Loucy (cell line): Measurements from ENCODE around the gene NSUN5.
A peak's percentile ranks its signal among the peaks of the same experiment; 100 is the strongest.
"Not testable (repeated sequence)": the region's sequence is repeated elsewhere in the genome, so short reads cannot be mapped to it uniquely, and the experiment has no call there.

ENCODE experiments used
- H2AFZ ChIP-seq: fragments of 200-600 bp; sonication (generic); 2 replicates; pipeline ENCODE4 v1.6.0; 2016; ENCODE audit warnings: antibody characterized with exemption, mild to moderate bottlenecking, low read length, moderate library complexity
- H3F3A ChIP-seq: fragments of 200-600 bp; 2 replicates; pipeline ENCODE4 v1.6.0; 2016; ENCODE audit warnings: antibody characterized with exemption, low read depth, mild to moderate bottlenecking
- H3K27me3 ChIP-seq: fragments of 200-600 bp; sonication (generic); 2 replicates; pipeline ENCODE4 v1.6.1; 2014; ENCODE audit warnings: low read length, mild to moderate bottlenecking; ENCODE audit not compliant: insufficient read depth, poor library complexity, severe bottlenecking
- H3K36me3 ChIP-seq: fragments of 200-600 bp; sonication (generic); 2 replicates; pipeline ENCODE4 v1.6.1; 2016; ENCODE audit warnings: low read length; ENCODE audit not compliant: insufficient read depth
- H3K4me1 ChIP-seq: fragments of 200-600 bp; sonication (generic); 2 replicates; pipeline ENCODE4 v1.5.1; 2014; ENCODE audit warnings: low read length, mild to moderate bottlenecking; ENCODE audit not compliant: insufficient read depth, poor library complexity, severe bottlenecking
- H3K4me2 ChIP-seq: fragments of 200-600 bp; sonication (generic); 2 replicates; pipeline ENCODE4 v1.6.0; 2014; ENCODE audit warnings: antibody characterized with exemption, low read length, low read depth, mild to moderate bottlenecking; ENCODE audit not compliant: poor library complexity, severe bottlenecking
- H3K4me3 ChIP-seq: fragments of 200-600 bp; sonication (generic); 2 replicates; pipeline ENCODE4 v1.5.1; 2014; ENCODE audit warnings: low read length, mild to moderate bottlenecking, mixed read lengths; ENCODE audit not compliant: poor library complexity, severe bottlenecking
- H3K79me2 ChIP-seq: fragments of 200-600 bp; sonication (generic); 2 replicates; pipeline ENCODE4 v1.6.1; 2014; ENCODE audit warnings: low read length; ENCODE audit not compliant: insufficient read depth
- H3K9ac ChIP-seq: fragments of 200-600 bp; sonication (generic); 2 replicates; pipeline ENCODE4 v1.6.0; 2014; ENCODE audit warnings: mild to moderate bottlenecking, low read depth, low read length, moderate library complexity; ENCODE audit not compliant: poor library complexity, severe bottlenecking
- H3K9me2 ChIP-seq: fragments of 200-600 bp; sonication (generic); replicated peaks from 2 replicates; pipeline ENCODE4 v1.6.1; 2016; ENCODE audit warnings: low read depth, low read length, mixed read lengths
- H3K9me3 ChIP-seq: fragments of 200-600 bp; sonication (generic); 2 replicates; pipeline ENCODE4 v1.6.1; 2014; ENCODE audit warnings: mild to moderate bottlenecking, antibody characterized with exemption, low read length, low read depth; ENCODE audit not compliant: insufficient read depth
- H4K20me1 ChIP-seq: fragments of 200-600 bp; sonication (generic); 2 replicates; pipeline ENCODE4 v1.6.0; 2014; ENCODE audit warnings: antibody characterized with exemption, low read length, mild to moderate bottlenecking; ENCODE audit not compliant: insufficient read depth, poor library complexity, severe bottlenecking
- EZH2phosphoT487 ChIP-seq: fragments of 200-600 bp; IDR thresholded peaks from 2 replicates; pipeline ENCODE4 v1.6.1; 2018; ENCODE audit warnings: antibody characterized with exemption, mild to moderate bottlenecking, moderate library complexity, borderline replicate concordance
- TF ChIP-seq, protein P1 (sequence below): fragments of 200-600 bp; sonication (generic); conservative IDR thresholded peaks from 2 replicates; pipeline ENCODE4 v1.5.1; 2014; ENCODE audit warnings: mild to moderate bottlenecking, antibody characterized with exemption, low read length

Gene NSUN5

DNA sequence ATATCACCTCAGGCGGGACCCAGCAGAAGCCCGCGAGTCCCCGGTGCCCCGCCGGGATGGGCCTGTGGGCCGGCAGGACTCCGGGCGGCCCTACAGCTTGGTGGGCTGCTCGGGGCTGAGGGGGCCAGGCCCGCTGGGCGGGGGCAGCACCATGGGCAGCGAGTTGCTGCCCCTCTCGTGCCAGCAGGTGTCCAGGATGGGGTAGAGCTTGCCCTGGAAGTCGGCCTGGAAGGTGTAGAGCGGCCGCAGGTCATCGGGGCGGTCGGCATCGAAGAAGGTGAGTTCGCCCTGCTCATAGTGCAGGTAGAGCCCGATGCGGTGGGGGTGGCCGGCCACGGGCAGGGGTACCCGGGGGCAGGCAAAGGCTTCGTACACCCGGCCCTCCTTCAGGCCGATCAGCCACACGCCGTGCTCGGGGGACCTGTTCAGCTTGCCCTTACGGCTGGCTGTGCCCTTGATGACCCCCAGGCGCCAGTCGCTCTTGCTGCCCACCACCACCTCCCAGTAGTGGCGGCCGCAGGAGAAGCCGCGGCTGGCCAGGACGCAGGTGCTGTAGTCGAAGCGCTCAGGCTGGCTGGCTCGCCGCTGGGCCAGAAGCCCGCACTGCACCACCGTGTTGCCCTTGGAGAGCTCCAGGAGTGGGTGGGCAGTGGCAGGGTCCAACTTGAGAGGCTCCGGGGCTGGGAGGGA, 4.3 kb upstream of the NSUN5 start:
- no peaks in the 10 kb centered on the region for H3F3A ChIP-seq
- no peak overlapping the region for H3K4me3 ChIP-seq
- no peak overlapping the region for H2AFZ ChIP-seq
- TF ChIP-seq EZH2phosphoT487, result no peak
- TF ChIP-seq, protein P1, sequence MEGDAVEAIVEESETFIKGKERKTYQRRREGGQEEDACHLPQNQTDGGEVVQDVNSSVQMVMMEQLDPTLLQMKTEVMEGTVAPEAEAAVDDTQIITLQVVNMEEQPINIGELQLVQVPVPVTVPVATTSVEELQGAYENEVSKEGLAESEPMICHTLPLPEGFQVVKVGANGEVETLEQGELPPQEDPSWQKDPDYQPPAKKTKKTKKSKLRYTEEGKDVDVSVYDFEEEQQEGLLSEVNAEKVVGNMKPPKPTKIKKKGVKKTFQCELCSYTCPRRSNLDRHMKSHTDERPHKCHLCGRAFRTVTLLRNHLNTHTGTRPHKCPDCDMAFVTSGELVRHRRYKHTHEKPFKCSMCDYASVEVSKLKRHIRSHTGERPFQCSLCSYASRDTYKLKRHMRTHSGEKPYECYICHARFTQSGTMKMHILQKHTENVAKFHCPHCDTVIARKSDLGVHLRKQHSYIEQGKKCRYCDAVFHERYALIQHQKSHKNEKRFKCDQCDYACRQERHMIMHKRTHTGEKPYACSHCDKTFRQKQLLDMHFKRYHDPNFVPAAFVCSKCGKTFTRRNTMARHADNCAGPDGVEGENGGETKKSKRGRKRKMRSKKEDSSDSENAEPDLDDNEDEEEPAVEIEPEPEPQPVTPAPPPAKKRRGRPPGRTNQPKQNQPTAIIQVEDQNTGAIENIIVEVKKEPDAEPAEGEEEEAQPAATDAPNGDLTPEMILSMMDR, result no peak
- no peaks in the 10 kb centered on the region for H3K9me2 ChIP-seq
- no peak overlapping the region for H3K4me2 ChIP-seq
- no peaks in the 10 kb centered on the region for H3K27me3 ChIP-seq
- H3K9me3 ChIP-seq, result no peaks in the 10 kb centered on the region
- H3K36me3 ChIP-seq, result no peaks in the 10 kb centered on the region
- H3K79me2 ChIP-seq, result peaks cover 17% of the 10 kb centered on the region
- peaks cover 5% of the 10 kb centered on the region for H3K4me1 ChIP-seq
- peaks cover 5% of the 10 kb centered on the region for H4K20me1 ChIP-seq
- H3K9ac ChIP-seq, result no peak overlapping the region

DNA sequence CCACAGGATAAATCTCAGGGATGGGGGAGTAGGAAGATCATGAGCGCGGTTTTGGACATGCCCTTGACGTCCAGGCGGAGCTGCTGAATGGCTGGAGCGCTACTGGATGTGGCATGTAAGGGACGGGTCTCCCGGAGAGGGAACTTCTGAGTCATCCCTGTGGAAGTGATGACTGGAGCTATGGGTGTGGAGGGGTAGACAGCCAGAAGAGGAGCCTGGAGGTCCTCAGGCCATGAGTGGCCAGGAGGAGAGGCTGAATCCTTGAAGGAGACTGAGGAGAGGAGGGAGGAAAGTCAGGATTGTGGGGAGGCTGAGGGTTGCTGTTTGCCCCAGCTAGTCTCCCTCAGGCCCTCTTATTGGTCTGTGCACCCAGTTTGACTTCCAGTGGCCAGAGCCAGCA, 2.8 kb upstream of the NSUN5 start:
- not testable (repeated sequence) for H3K36me3 ChIP-seq, H2AFZ ChIP-seq, H3K4me3 ChIP-seq, H3K9ac ChIP-seq, H3K9me3 ChIP-seq, H3F3A ChIP-seq, H3K27me3 ChIP-seq, H3K4me2 ChIP-seq, H3K9me2 ChIP-seq
- H3K79me2 ChIP-seq, result peaks cover 32% of the 10 kb centered on the region
- H3K4me1 ChIP-seq, result peaks cover 17% of the 10 kb centered on the region
- H4K20me1 ChIP-seq, result peaks cover 15% of the 10 kb centered on the region

DNA sequence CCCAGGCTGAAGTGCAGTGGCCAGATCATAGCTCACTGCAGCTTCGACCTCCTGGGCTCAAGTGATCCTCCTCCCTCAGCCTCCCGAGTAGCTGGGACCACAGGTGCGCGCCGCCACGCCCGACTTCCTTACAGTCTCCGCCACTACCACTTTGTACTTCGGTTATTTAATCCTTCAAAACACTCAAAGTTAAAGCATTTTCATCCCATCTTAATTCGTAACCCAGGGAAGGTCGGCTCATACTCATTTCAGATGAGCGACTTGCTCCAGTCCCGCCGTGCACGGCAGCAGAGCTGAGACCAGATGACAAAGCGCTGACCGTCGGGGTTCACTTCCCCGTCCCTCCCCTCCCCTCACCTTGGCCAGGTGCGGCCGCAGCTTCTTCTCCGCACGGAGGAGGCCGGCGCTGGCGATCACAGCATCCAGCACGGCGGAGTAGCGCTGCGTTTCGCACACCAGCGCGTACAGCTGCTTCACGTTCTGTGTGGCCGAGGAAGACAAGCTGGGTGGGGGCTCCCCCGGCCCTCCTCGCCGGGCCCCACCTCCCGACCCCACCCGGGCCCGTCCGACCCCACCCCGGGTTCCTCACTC, 457 bp downstream of the NSUN5 start:
- Histone ChIP-seq H3K79me2 (peaks cover 38% of the 10 kb centered on the region), H3K27me3 (no peaks in the 10 kb centered on the region), H3K9me2 (no peaks in the 10 kb centered on the region), H3K4me1 (peaks cover 17% of the 10 kb centered on the region), H3K9ac (peak overlapping the region; percentile 88), H3K9me3 (no peaks in the 10 kb centered on the region), H3K4me2 (peak overlapping the region; percentile 82), H3F3A (no peaks in the 10 kb centered on the region), H2AFZ (peak overlapping the region; percentile 76), H4K20me1 (peaks cover 15% of the 10 kb centered on the region), H3K36me3 (peaks cover 11% of the 10 kb centered on the region; the same call in 1 of the 2 replicates), H3K4me3 (peak overlapping the region; percentile 94)
- TF ChIP-seq EZH2phosphoT487, result no peak
- TF ChIP-seq, protein P1, result no peak
